GM19455 (cell line): ENCODE results near the gene PRR36.
A peak's percentile ranks its signal among the peaks of the same experiment; 100 is the strongest.

ENCODE experiments used
- ATAC-seq: cut with Tn5 transposase; IDR thresholded peaks from one replicate; pipeline ENCODE4 v1.9.1; 2021; ENCODE audit not compliant: unreplicated experiment

Gene PRR36

GRCh38 chr19:7872306-7873204 lies 1.6 kb downstream of the PRR36 start:
- ATAC-seq: no peak

- ATAC-seq: no peak
These were observed 2.5 kb downstream of the PRR36 start for GRCh38 chr19:7871437-7872305.

DNA sequence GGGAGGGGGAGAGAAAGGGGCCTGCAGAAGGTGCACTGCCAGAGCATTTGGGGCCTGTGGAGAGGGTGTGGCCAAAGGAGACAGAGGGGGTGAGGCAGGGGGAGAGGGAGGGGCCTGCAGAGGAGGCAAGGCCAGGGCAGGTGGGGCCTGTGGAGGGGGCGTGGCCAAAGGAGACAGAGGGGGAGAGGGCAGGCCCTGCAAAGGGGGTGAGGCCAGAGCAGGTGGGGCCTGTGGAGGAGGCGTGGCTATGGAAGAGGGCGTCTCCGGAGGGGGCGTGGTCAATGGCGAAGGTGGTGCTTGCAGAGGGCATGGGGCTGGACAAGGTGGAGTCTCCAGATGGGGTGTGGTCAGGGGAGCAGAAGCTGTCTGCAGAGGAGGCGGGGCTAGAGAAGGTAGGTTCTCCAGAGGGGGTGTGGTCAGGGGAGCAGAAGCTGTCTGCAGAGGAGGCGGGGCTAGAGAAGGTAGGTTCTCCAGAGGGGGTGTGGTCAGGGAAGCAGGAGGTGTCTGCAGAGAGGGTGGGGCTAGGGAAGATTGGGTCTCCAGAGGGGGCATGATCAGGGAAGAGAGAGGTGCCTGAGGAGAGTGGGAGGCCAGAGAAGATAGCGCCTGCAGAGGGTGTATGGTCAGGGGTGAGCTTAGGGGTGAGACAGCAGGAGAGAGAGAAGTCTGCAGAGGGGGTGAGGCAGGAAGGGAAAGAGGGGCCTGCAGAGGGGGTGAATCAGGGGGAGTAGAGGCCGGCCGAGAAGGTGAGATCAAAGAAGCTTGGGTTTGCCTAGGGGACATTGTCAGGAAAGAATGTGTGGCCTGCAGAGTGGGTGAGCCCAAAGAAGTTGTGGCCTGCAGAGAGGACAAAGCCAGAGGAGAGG lies 3.4 kb downstream of the PRR36 start:
- ATAC-seq: no peak

DNA sequence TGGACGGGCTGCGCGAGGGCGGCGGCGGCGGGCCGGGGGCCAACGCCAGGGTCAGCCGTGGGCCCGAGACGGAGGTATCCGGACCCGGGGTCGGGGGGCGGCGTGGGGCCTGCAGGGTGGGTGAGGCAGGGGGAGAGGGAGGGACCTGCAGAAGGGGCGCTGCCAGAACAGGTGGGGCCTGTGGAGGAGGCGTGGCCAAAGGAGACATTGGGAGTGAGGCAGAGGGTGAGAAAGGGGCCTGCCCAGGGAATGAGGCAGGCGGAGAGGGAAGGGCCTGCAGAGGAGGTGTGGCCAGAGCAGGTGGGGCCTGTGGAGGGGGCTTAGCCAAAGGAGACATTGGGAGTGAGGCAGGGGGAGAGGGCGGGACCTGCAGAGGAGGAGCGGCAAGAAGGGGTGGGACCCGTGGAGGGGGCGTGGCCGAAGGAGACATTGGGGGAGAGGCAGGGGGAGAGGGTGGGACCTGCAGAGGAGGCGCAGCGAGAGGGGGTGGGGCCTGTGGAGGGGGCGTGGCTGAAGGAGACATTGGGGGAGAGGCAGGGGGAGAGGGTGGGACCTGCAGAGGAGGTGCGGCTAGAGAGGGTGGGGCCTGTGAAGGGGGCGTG lies 4.2 kb downstream of the PRR36 start:
- ATAC-seq: no peak

- peak; percentile 56 for ATAC-seq
These were observed 4.7 kb downstream of the PRR36 start for GRCh38 chr19:7869453-7869909.

- peak; percentile 64 for ATAC-seq
These were observed 5.3 kb downstream of the PRR36 start for GRCh38 chr19:7868671-7869452.

GRCh38 chr19:7868326-7868670 lies 5.9 kb downstream of the PRR36 start:
- no peak for ATAC-seq

- no peak for ATAC-seq
These were observed 6.9 kb downstream of the PRR36 start for GRCh38 chr19:7867092-7867844.

DNA sequence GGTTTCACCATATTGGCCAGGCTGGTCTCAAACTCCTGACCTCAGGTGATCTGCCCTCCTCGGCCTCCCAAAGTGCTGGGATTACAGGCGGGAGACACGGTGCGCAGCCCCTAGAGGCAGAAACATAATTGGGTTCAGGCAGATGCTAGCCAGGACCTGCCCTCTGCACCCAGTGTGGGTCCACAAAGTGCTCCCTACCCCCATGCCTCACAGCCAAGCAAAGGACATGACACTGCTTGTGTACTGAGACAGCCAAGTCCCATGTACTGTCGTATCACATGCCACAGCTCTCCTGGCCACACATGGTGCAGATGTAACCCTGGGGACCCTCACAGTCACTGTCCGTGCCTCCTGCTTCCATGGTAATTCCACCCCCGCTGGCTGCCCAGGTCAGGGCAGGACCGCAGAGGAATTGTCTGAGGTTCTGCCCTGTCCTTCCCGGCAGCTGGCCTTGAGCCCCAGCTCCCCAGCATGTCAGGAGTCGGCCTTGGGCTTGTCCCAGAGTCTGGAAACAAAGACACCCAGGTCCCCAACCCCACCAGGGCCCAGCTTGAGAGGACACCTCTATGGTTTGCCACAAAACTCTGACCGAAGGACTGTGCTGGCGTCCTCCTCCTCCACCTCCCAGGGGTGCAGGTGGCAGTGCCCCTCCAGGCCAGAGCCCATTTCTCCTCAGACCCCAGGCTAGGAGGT lies 7.6 kb downstream of the PRR36 start:
- no peak for ATAC-seq

DNA sequence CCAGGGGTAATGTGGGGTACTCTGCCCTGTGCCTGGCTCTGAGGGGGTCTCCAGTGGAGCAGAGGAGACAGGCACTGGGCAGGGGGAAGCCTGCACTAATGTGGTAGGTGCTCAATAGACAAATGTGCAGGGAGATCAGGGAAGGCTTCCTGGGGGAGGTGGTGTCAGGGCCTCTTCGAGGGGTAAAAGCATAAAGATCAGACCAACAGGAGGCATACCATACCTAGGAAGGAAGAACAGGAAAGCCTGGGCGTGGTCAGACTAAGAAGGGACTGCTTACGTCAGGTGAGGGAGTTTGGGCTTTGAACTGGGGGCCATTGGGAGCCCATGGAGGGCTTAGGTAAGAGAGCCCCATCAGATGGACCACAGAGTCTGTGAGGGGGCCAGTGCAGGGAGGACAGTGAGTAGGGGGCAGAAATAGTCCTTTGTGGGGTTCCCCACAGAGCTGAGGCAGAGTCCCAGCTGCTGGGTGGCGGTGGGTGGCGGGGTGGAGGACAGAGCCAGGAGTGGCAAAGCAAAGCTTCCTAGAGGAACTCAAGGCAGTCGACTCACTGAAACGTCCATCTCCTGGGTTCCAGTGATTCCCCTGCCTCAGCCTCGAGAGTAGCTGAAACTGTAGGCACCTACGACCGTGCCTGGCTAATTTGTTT lies 8.8 kb downstream of the PRR36 start:
- ATAC-seq: no peak

DNA sequence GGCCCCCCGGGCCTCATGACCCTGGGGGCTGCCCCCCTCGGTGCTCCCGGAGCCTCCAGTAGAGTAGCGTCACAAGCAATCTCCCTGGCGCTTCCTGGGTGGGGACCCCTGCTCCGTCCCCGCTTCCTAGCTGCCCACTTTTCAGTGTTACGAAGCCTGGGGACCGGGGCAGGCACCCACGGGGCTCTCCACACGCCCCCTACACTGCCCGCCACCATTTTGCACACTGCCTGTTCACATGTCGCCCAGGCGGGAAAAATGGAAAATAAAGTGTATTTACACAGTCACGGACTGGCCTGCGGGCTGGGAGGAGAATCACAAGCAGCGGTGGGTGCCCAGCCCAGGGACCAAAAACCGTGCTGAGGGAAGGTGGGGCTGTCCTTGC lies 9.5 kb downstream of the PRR36 start:
- ATAC-seq: no peak

DNA sequence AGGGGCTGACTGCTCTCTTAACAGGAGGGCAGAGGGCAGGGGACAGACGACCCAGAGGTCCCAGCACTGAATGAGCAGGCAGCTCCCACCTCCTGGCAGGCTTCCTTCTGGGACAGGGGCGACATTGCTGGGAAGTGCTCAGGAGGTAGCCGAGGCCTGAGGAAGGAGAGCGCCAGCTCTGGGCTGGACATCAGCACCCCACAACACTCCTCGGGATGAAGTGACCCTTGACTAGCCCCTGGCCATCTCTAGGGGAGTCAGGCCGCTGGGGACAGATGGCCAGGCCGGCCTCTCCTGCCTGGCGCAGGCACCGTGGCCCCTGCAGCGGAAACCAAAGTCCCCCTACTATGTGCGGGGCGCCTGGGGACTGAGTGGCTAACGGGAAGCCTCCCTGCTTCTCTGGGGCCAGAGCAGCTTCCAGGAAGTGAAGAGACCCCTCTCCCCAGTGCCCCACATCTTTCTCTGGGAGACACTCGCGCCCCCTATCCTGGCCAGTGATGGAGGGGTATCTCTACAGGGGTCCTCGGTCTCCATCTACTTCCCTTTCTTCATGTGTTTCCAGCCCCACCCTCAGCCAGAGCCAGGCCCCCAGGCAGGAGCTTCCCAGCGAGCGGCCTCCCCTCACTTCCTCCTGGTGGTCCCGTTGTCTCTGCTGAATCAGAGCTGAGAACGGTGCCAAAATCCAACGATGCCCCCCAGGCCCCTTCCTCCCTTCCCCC lies 10.1 kb downstream of the PRR36 start:
- no peak for ATAC-seq

DNA sequence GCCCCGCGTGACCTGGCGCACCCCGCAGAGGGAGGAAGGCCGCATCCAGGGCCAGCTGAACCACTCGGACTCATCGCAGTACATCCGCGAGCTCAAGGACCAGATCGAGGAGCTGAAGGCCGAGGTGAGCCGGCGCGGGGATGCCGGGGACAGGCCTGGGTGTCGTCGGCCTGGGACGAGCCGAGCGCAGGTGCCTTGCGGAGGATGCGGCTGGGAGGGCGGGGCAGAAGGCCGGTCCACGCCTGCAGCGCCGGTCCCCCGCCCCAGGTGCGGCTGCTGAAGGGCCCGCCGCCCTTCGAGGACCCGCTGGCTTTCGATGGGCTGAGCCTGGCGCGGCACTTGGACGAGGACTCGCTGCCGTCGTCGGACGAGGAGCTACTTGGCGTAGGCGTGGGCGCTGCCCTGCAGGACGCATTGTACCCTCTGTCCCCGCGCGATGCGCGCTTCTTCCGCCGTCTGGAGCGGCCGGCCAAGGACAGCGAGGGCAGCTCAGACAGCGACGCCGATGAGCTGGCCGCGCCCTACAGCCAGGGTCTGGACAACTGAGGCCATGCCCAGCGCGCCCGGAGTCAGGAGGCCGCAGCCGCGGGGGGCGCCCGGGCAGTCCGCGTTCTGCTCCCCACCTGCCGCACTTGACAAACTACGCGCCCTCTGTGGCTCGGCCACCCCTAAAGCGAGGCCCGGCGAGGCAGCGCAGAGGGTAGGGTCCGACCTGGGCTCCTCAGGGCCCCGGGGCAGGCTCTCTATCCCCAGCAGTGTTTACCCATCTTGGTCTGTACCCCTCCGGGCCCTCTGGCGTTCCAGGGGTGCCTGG lies 10.8 kb downstream of the PRR36 start:
- no peak for ATAC-seq

DNA sequence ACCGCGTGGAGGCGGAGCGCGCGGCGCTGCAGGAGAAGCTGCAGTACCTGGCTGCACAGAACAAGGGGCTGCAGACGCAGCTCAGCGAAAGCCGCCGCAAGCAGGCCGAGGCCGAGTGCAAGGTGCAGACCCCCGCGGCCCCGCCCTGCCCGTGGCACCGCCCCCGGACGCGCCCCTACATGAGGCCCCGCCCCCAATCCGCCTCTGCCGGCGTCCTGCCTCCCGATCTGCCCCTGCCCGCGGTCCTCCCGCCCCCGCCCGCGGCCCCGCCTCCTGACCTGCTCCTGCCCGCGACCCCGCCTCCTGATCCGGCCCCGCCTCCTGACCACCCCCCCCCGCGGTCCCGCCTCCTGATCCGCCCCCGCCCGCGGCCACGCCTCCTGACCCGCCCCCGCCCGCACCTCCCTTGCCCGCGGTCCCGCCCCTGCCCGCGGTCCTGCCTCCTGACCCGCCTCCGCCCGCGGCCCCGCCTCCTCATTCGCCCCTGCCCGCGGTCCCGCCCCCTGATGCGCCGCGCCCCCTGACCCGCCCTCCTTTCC lies 11.7 kb downstream of the PRR36 start:
- ATAC-seq: no peak

GRCh38 chr19:7861619-7862412 lies 12.4 kb downstream of the PRR36 start:
- no peak for ATAC-seq
